Measurements from ENCODE around the gene C1orf185. TPM values are rescaled to one million over a fixed set of nuclear protein-coding genes. Genes with fewer than 3 reads are reported as not detected.

Gene C1orf185
- total RNA-seq, 6 experiments from 2014 or later = not detected

DNA sequence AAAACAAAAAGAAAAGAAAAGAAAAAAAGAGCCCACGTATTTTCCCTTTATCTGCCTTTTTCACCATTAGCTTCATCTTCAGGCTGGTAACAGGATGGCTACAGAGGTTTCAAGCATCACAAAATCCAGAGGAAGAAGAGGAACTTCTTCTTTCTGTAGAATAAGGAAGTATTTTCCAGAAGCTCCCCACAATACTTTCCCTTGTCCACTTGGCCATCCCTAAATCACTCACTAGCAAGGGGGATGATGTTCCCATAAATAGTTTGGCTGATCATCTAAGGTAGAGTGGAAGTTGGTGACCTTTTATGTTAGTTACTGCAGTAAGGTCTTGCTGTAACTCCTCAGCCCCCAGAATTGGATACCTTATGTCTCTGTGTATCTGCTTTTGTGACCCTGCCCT, 88.9 kb downstream of the C1orf185 start:
- Mint-ChIP-seq H3K9me3 (no peaks in the 10 kb centered on the region), H3K4me3 (no peak overlapping the region), H3K27ac (no peak overlapping the region), H3K36me3 (ENCODE audit: low read depth) (no peaks in the 10 kb centered on the region), H3K4me1 (ENCODE audit: low read depth) (peaks cover 1% of the 10 kb centered on the region), H3K27me3 (ENCODE audit: insufficient read depth) (peaks cover 3% of the 10 kb centered on the region; the same call in 1 of the 2 replicates)
- TF ChIP-seq, protein P1, sequence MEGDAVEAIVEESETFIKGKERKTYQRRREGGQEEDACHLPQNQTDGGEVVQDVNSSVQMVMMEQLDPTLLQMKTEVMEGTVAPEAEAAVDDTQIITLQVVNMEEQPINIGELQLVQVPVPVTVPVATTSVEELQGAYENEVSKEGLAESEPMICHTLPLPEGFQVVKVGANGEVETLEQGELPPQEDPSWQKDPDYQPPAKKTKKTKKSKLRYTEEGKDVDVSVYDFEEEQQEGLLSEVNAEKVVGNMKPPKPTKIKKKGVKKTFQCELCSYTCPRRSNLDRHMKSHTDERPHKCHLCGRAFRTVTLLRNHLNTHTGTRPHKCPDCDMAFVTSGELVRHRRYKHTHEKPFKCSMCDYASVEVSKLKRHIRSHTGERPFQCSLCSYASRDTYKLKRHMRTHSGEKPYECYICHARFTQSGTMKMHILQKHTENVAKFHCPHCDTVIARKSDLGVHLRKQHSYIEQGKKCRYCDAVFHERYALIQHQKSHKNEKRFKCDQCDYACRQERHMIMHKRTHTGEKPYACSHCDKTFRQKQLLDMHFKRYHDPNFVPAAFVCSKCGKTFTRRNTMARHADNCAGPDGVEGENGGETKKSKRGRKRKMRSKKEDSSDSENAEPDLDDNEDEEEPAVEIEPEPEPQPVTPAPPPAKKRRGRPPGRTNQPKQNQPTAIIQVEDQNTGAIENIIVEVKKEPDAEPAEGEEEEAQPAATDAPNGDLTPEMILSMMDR (IDR thresholded peaks at IDR 0.05) = no peak
- DNase-seq = no peak

DNA sequence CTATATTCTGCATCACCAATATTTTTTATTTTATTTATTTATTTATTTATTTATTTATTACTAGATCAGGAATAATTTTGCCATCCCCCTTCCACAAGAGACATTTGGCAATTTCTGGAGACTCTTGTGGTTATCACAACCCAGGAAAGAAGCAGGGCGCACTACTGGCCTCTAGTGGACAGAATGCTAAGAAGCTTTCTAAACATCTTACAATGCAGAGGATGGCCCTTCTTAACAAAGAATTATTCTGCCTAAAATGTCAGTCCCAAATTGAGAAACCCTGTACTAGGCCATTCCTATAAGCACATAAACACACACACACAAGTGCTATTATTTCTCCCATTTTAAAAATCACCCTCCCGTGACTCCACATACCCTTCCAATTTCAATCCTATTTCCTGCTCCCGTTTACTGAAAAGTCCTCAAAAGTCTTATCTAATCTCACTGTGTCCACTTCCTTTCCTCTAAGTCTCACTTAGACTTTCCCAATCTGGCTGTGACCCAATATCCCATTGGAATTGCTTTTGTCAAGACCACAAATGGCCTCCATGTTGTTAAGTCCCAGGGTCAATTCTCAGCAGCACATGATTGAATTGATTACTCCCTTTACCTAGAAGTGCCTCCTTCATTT, 90.3 kb downstream of the C1orf185 start:
- H3K27ac Mint-ChIP-seq = no peak overlapping the region
- peak; percentile 73 for DNase-seq
- peaks cover 3% of the 10 kb centered on the region; the same call in 1 of the 2 replicates for H3K27me3 Mint-ChIP-seq (ENCODE audit: insufficient read depth)
- TF ChIP-seq, protein P1 (IDR thresholded peaks at IDR 0.05) = peak; percentile 93
- H3K9me3 Mint-ChIP-seq = no peaks in the 10 kb centered on the region
- no peaks in the 10 kb centered on the region for H3K36me3 Mint-ChIP-seq (ENCODE audit: low read depth)
- no peak overlapping the region for H3K4me3 Mint-ChIP-seq
- peaks cover 8% of the 10 kb centered on the region for H3K4me1 Mint-ChIP-seq (ENCODE audit: low read depth)

DNA sequence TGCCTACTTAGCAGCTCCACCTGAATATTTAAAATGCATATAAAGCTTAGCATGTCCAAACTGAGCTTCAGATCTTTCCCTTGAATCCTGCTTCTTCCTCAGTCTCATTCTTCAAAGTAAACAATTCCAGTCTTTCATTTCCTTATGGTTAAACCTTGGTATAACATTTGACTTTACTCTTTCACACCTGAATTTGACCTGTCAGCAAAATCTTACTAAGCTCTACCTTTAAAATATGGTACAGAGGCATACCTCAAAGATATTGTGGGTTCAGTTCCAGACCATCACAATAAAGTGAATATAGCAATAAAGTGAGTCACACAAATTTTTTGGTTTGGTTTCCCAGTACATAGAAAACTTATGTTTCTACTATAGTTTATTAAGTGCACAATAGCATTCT, 91.5 kb downstream of the C1orf185 start:
- peaks cover 8% of the 10 kb centered on the region for H3K4me1 Mint-ChIP-seq (ENCODE audit: low read depth)
- no peak for DNase-seq

More for the DNA sequence above, 91.5 kb downstream of the C1orf185 start:
- TF ChIP-seq, protein P1 (IDR thresholded peaks at IDR 0.05) = no peak
- Mint-ChIP-seq H3K9me3 (no peaks in the 10 kb centered on the region), H3K27me3 (ENCODE audit: insufficient read depth) (peaks cover 3% of the 10 kb centered on the region; the same call in 1 of the 2 replicates), H3K36me3 (ENCODE audit: low read depth) (no peaks in the 10 kb centered on the region), H3K4me3 (no peak overlapping the region), H3K27ac (no peak overlapping the region)

Small RNA genes lying within 50 kb of the gene (microRNA-seq; reads per million reads assigned to microRNA genes)
- gene MIR4421 (not detected), gene MIR6500 (not detected)

Other genes with a start within 250 kb of the C1orf185 start
- gene FAF1, start 142.0 kb upstream of the C1orf185 start, total RNA-seq (2021; fragmentation: NEBNext Ultra II Directional; extraction: Animal tissue kit (Norgen Biotek cat#: 25700)) = 10 to 100 TPM; 60.1 to 79.1 (median 67.8) TPM
- gene CDKN2C, start 132.0 kb upstream of the C1orf185 start, total RNA-seq (2021; fragmentation: NEBNext Ultra II Directional; extraction: Animal tissue kit (Norgen Biotek cat#: 25700)) = 10 to 100 TPM; 13.1 to 26.7 (median 24.9) TPM
- gene RNF11, start 134.0 kb downstream of the C1orf185 start, total RNA-seq (2021; fragmentation: NEBNext Ultra II Directional; extraction: Animal tissue kit (Norgen Biotek cat#: 25700)) = 100 to 1,000 TPM; 114 to 147 (median 128) TPM
- gene TTC39A, start 228.3 kb downstream of the C1orf185 start, total RNA-seq (2021; fragmentation: NEBNext Ultra II Directional; extraction: Animal tissue kit (Norgen Biotek cat#: 25700)) = under 1 TPM in 4 of 6 experiments, not detected in 2; 0.10 to 0.52 (median 0.17) TPM

Measured in HFFc6 (cell line).